GM12878 (cell line): ENCODE results near the gene OPCML.

ENCODE experiments used
- CHD2 ChIP-seq: IDR thresholded peaks from 2 replicates; pipeline ENCODE4 v1.6.1; 2011; ENCODE audit warnings: low read depth, low read length, improper control_type of control experiment, borderline replicate concordance
- CTCF ChIP-seq, 3 experiments: IDR thresholded peaks in 2 of 3; conservative IDR thresholded peaks in 1 of 3; 2 replicates each; pipeline ENCODE4 v1.5.1; 2011; ENCODE audit warnings: low read depth in 3 of 3, low read length in 3 of 3, mild to moderate bottlenecking in 3 of 3, control low read depth in 2 of 3, moderate library complexity in 2 of 3, inconsistent platforms in 1 of 3, mixed read lengths in 1 of 3; ENCODE audit not compliant: control insufficient read depth in 2 of 3, insufficient read depth in 1 of 3; ENCODE audit errors: extremely low read depth in 1 of 3
- EP300 ChIP-seq, 2 experiments: fragments of 150-350 bp in 1 of 2; IDR thresholded peaks; 2 replicates each; pipeline ENCODE4 v1.6.1; 2011 to 2012; ENCODE audit warnings: low read depth in 2 of 2, low read length in 2 of 2, borderline replicate concordance in 1 of 2, improper control_type of control experiment in 1 of 2, inconsistent platforms in 1 of 2; ENCODE audit not compliant: control insufficient read depth in 1 of 2
- PKNOX1 ChIP-seq: fragments of 450-650 bp; IDR thresholded peaks from 2 replicates; pipeline ENCODE4 v1.6.1; 2016; ENCODE audit warnings: mild to moderate bottlenecking
- SP1 ChIP-seq: IDR thresholded peaks from one replicate; pipeline ENCODE4 v1.6.1; 2011; ENCODE audit warnings: low read depth, low read length
- TARDBP ChIP-seq: IDR thresholded peaks from 2 replicates; pipeline ENCODE4 v1.6.1; 2016; ENCODE audit warnings: borderline replicate concordance

GRCh38 chr11:132972565-132972964, 559.7 kb downstream of the OPCML start:
- TF ChIP-seq CTCF (IDR thresholded peaks at IDR 0.05 in 2 of 3, conservative IDR thresholded peaks at IDR 0.05 in 1 of 3; ENCODE audit: control insufficient read depth in 2 of 3, extremely low read depth in 1 of 3, insufficient read depth in 1 of 3, low read depth in 3 of 3, low read length in 3 of 3) (no peak), PKNOX1 (no peak), CHD2 (no peak), TARDBP (no peak), EP300 (IDR thresholded peaks at IDR 0.05; ENCODE audit: borderline replicate concordance in 1 of 2, control insufficient read depth in 1 of 2, low read depth in 2 of 2, low read length in 2 of 2) (no peak), SP1 (no peak)
